HG03558 (cell line): ENCODE results near the gene CHSY1.

Experiments
- ATAC-seq: cut with Tn5 transposase; IDR thresholded peaks from one replicate; pipeline ENCODE4 v1.9.1; 2021; ENCODE audit warnings: moderate number of reproducible peaks; ENCODE audit not compliant: unreplicated experiment; ENCODE audit errors: extremely low read depth

The CHSY1 gene

GRCh38 chr15:101191242-101191641 is 60.6 kb downstream of the CHSY1 start:
- ATAC-seq: no peak

- no peak for ATAC-seq
Measured at GRCh38 chr15:101190092-101190595, 61.7 kb downstream of the CHSY1 start.

GRCh38 chr15:101189409-101190091 is 62.3 kb downstream of the CHSY1 start:
- no peak for ATAC-seq

GRCh38 chr15:101188637-101189408 is 63.0 kb downstream of the CHSY1 start:
- ATAC-seq: no peak

GRCh38 chr15:101187820-101188636 is 63.8 kb downstream of the CHSY1 start:
- no peak for ATAC-seq

GRCh38 chr15:101185770-101186169 is 66.1 kb downstream of the CHSY1 start:
- no peak for ATAC-seq

- ATAC-seq: no peak
Measured at GRCh38 chr15:101185336-101185735, 66.5 kb downstream of the CHSY1 start.

- no peak for ATAC-seq
Measured at GRCh38 chr15:101184830-101185229, 67.0 kb downstream of the CHSY1 start.

GRCh38 chr15:101183931-101184305 is 67.9 kb downstream of the CHSY1 start:
- ATAC-seq: no peak

- ATAC-seq: no peak
Measured at GRCh38 chr15:101183226-101183930, 68.5 kb downstream of the CHSY1 start.

GRCh38 chr15:101182215-101182614 is 69.6 kb downstream of the CHSY1 start:
- ATAC-seq: no peak

- no peak for ATAC-seq
Measured at GRCh38 chr15:101181349-101181748, 70.5 kb downstream of the CHSY1 start.

GRCh38 chr15:101180620-101181307 is 71.1 kb downstream of the CHSY1 start:
- ATAC-seq: no peak

GRCh38 chr15:101179341-101180153 is 72.3 kb downstream of the CHSY1 start:
- no peak for ATAC-seq

- ATAC-seq: no peak
Measured at GRCh38 chr15:101178931-101179330, 72.9 kb downstream of the CHSY1 start.

- no peak for ATAC-seq
Measured at GRCh38 chr15:101178479-101178878, 73.4 kb downstream of the CHSY1 start.

- ATAC-seq: no peak
Measured at GRCh38 chr15:101177866-101178265, 74.0 kb downstream of the CHSY1 start.

- no peak for ATAC-seq
Measured at GRCh38 chr15:101176625-101177024, 75.2 kb downstream of the CHSY1 start.

GRCh38 chr15:101175401-101175800 is 76.4 kb downstream of the CHSY1 start:
- ATAC-seq: no peak
